ENCODE results near the gene TSSC4.
"Not testable (repeated sequence)": the region's sequence is repeated elsewhere in the genome, so short reads cannot be mapped to it uniquely, and the experiment has no call there.

The TSSC4 gene

DNA sequence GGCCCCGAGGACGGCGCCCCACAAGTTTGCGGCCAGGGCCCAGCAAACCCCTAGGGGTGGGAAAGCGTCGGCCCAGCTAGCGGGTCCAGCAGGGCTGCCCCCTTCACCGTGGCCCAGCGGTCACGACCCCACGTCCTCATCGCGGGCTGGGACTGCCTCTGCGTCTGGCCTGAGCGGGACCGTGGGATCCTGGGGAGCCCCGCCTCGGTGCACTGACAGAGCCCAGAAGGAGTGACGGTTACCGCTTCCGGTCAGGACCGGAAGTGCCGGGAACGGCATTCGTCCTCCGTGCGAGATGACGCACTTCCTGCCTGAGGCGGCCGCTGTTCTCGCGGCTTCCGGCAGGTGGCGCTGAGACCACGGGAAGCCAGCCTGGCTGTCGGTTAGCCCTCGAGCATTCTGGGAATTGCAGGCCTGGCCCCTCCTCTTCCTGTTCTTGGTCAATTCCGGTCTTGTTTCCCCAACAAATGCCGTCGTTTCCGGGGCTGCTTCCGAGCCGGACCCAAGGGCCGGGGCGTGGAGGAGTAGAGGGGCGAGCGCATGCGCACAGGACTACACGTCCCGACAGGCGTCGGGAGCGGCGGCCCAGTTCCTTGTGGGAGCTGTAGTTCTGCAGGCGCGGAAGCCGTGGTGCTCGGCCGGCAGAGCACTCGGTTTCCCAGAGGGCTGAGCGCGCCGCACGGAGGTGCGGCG, at the start of gene TSSC4:
Gene TSSC4 (plus strand): TSS at position 682 of the 693 bp plus-strand sequence. CDS start 1,884 bp downstream, outside the sequence.
- peak; percentile 100 for DNase-seq (ENCODE audit: low spot score)

DNA sequence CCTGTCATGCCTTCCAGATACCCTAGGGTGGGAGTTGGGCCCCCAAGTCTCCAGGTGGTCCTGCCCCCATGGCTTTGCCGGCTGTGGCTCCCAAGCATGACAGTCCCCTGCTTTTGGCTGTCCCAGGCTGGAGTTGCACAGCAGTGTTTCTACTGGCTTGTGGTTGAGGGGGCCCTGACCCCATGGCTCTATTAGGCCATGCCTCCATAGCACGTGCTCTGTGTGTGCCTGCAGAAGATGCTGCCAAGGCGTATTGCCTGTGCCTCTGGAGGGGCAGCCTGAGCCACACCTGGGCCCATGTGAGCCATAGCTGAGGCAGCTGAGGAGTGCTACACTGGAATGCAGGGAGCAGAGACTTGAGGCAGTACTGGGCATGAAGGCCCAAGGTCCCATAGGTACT, 48.8 kb upstream of the TSSC4 start:
- no peak for DNase-seq (ENCODE audit: low spot score)

DNA sequence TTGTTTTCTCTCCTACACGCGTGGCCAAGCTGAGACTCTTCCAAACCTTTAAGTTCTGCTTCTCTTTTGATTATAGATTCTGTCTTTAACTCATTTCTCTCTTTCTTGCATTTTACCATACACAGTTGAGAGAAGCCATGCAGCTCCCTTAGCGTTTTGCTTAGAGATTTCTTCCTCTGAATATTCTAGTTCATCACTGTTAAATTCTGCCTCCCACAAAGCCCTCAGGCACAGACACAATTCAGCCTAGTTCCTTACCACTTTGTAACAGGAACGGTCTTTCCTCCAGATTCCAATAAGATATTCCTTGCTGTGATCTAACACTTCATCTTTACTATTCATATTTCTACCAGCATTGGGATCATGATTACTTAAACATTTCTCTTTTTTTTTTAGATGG, 48.1 kb upstream of the TSSC4 start:
- DNase-seq (ENCODE audit: low spot score) = no peak

DNA sequence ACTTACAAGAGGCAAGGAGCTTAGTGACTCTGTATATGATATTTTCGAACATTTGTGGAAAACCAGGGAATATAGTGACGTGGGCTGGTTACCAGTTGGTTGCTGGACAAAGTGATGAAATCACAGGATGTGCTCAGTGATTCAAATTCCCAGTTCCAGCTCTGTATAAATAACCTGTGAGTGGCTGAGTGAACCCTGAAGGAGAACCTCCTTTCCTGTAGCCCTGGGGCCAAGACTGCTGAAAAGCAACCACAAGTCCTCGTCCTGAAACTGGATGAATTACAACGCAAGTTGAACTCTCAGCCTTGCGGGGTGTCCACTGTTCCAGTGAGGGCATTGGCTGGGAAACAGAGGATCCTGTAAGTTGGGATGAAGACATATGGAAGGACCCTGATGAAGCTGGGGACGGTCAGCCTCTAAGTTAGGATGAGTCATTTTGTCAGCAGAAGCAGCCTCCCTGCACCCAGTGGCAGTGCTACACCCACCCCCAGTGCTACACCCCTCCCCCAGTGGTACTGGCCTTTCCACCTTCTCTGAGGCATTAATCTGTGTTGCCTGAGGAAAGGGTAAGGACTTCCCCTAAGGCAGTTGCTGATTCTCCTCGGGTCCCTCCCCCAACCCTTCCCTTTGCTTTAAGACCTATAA, 45.4 kb upstream of the TSSC4 start:
- no peak for DNase-seq (ENCODE audit: low spot score)

DNA sequence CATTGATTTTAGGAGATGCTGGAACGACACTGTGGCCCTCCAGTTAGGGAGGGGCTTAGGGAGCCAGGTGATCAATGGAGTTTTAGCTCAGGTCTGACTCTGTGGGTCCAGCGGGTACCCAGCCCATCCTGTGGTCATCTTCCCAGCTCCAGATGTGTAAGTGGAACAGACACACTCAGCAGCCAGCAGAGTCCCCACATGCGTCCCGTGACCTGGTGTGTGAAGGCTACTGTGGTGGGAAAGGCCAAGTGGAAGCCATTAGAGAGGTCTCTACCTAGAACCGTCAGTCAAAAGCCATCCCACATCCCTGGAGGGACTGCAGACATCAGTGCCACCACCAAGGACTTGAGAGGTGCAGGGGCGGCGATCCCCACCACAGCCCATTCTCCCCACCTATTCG, 43.3 kb upstream of the TSSC4 start:
- DNase-seq (ENCODE audit: low spot score) = no peak

DNA sequence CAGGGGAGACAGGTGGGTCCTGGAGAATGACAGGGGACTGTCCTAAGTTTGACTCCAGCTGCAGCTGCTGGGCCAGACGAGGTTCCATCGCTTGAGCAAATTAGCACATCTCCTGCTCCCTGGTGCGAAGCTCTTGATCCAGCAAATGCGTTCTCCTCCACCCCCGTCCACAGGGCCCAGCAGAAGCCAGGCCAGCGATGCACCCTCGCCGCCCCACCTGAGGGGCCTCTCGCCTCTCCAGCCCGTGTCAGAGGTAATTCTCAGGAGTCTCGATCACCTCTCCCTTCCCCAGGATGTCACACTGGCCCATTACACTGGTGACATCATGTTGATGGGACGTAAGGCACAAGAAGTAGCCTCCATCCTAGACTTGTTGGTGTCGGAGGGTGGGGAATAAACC, 42.9 kb upstream of the TSSC4 start:
- not testable (repeated sequence) for DNase-seq (ENCODE audit: low spot score)

DNA sequence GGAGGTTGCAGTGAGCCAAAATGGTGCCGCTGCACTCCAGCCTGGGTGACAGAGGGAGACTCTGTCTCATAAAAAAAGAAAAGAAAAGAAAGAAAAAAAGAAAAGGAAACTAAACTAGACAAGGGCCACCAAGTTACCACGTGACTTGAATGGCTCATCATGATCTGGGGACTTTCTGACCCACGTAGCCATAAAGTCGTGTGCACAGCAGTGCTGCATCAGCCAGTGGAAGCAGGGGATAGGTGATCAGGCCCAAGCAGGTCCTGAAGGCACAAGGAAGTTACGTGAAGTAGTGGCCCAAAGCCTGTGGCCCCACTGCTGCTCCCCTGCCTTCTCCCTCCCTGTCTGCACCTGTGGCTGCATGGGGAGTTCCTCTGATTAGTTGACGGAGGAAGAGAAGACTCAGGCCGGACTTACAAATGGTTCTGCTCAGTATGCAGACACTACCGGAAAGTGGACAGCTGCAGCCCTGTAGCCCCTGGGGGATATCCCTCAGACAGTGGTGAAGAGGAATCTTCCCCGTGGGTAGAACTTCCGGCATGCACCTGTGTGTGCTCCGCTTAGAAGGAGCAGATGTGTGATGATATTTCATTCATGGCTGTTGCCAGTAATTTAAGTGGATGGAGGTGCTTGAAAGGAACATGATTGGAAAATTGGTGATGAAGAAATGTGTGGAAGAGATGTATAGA, 41.7 kb upstream of the TSSC4 start:
- no peak for DNase-seq (ENCODE audit: low spot score)

DNA sequence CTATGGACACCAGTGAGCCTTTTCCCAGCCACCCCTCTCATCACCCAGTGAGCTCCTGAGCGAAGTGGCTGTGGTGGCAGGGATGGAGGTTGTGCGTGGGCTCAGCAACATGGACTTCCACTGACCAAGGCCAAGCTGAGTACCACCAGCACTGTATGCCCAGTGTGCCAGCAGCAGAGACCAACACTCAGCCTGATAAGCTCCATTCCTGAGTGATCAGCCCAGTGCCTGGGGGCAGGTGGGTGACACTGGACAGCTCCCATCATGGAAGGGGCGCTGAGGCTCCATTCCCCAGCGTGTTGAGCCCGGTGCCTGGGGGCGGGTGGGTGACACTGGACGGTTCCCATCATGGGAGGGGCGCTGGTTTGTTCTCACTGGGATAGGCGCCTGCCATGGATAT, 41.0 kb upstream of the TSSC4 start:
- DNase-seq (ENCODE audit: low spot score) = no peak

DNA sequence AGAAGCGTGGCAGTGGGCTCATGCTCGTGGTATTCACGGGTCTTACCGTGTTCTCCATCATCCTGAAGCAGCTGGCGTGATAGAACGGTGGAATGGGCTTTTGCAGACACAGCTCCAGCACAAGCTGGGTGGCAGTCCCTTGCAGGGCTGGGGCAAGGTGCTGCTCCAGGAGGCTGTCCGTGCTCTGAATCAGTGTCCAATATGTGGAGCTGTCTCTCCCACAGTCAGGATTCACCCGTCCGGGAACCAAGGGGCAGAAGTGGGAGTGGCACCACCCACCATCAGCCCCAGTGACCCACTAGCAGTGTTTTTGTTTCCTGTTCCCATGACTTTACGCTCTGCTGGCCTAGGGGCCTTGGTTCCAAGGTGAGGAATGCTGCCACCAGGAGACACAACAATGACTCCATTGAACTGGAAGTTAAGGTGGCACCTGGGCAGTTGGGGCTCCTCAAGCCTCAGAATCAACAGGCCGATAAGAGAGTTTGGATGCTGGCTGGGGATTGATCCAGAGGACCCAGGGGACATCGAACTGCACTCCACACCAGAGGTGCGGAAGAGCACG, 40.4 kb upstream of the TSSC4 start:
- no peak for DNase-seq (ENCODE audit: low spot score)

DNA sequence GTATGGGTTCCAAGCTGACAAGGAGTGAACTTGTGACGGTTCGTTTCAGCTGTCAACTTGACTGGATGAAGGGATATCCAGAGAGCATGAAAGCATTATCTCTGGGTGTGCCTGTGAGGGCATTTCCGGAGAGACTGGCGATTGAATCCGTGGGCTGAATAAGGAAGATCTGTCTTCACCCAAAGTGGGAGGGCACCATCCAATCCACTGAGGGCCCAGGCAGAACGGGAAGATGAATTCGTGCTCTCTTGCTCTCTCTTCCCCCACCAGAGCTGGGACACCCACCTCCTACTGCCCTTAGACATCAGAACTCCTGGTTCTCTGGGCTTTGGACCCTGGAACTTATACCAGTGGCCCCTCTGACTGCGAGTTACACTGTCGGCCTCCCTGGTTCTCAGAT, 39.0 kb upstream of the TSSC4 start:
- DNase-seq (ENCODE audit: low spot score) = no peak

DNA sequence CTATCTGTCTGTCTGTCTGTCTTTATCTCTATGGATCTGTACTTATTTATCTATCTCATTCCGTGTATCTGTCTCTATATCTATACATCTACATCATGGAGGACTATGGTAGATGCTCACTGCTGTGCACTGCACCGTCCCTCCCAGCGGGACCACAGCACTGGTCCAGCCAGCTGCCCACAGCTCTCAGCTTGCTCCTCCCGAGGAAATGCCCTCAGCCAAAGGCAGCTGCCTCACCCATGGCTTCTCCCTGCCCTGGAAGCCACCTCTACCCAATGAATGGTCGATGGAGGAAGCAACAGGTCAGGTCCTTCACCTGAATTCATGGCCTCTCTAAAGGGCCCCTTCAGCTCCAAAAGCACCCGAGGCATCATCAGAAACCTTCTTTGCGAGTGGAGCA, 38.1 kb upstream of the TSSC4 start:
- DNase-seq (ENCODE audit: low spot score) = no peak

DNA sequence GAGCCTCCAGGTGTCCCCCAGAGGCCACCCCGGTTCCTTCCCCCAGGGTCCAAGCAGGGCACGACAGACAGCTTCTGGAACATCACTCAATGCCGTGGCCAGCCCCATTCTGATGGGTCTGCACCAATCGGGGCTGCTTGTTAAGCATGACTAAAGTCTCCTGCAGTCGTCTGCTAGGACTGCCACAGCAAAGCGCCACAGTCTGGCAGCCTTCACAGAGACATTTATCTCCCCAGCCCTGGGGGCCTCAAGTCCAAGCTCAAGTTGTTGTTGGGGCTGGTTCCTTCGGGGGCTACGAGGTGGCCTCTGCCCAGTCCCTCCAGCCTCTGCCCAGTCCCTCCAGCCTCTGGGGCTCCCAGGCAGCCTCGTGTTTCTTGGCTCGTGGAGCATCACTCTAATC, 37.4 kb upstream of the TSSC4 start:
- DNase-seq (ENCODE audit: low spot score) = no peak

DNA sequence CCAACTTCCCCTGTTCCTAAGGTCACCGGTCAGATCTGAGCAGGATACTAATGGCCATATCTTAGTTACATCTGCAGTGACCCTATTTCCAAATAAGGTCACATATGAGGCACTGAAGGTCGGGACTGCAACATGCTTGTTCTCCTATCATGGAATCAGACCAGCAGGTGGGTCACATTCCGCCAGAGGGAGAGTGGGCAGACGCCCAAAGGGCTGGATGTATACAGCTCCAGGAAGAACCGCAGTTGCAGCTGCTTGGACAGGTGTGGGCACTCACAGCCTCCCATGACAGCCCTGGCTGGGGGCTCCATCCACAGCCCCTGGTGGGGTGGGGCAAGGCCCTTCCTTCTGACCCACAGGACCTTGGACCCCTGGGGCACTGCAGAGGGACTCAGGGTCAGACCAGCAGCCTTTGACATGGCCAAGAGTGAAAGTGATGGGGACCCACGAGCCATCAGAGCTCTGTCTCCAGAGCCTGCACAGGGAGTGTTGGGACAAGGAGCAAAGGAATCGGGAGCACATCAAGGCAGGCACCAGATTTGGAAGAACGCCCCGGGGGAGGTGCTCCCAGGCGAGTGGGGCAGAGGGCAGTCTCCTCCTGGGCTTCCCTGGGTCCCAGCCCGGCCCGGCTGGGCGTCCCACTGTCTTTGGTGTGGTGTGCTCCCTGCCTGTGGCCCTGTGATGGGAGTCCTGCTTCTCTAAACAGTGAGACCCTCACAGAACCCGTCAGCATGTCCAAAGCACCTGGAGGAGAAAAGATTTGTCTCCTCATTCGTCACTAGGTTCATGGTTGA, 36.8 kb upstream of the TSSC4 start:
- no peak for DNase-seq (ENCODE audit: low spot score)

DNA sequence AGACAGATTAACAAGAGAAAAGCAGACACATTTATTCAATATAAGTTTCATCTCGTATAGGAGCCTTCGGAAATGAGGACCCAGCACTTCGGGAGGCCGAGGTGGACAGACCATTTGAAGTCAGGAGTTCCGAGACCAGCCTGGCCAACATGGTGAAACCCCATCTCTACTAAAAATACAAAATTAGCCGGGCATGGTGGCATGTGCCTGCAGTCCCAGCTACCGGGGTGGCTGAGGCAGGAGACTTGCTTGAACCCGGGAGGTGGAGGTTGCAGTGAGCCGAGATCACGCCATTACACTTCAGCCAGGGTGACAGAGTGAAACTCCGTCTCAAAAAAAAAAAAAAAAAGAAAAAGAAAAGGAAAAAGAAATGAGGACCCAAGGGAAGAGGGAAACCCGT, 36.2 kb upstream of the TSSC4 start:
- not testable (repeated sequence) for DNase-seq (ENCODE audit: low spot score)

DNA sequence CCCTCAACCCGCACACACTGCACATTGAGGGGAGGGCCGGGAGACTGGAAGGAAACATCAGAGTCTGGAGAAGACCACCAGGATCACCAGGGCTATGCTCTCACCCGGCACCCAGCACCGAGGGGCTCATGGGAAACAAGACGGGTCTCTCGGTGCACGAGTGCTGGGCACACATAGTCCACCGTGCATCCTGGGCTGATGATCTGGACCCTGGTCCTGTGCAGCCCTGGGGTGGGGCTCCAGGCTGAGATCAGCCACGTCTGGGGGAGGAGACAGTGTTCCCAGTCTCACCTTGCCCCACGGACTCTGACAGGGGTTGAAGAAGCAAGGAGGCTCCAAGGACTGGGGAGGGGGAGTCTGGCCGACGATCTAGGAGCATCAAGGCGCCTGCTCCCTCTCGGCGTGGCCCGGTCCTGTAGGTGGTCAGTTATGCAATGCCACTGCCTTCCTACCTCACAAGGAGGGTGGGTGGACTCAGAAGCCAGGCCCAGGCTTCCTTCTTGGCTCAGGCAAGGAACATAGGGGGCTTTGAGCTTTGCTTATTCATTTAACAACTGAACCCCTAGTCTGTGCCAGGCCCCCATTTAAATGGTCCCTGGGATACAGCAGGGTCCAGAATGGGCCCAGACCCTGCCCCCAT, 34.9 kb upstream of the TSSC4 start:
- DNase-seq (ENCODE audit: low spot score) = no peak

DNA sequence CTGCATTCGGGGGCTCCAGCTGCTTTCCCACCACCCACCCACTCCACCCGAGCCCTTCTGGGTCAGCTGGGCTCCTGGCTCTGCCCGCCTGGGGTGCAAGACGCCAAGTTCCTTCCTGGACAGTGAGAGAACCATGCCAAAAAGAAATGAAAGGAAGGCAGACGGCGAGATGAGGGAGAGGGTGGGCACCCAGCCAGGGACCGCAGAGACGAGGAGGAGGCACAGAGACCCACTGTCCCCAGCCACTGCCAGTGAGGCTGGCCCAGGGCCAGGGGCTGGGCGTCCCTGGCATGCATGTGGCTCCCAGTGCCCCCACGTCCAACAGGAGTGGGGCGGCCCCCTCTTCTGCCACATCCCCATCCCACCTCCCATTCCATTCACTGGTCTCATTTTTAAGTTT, 34.3 kb upstream of the TSSC4 start:
- no peak for DNase-seq (ENCODE audit: low spot score)

DNA sequence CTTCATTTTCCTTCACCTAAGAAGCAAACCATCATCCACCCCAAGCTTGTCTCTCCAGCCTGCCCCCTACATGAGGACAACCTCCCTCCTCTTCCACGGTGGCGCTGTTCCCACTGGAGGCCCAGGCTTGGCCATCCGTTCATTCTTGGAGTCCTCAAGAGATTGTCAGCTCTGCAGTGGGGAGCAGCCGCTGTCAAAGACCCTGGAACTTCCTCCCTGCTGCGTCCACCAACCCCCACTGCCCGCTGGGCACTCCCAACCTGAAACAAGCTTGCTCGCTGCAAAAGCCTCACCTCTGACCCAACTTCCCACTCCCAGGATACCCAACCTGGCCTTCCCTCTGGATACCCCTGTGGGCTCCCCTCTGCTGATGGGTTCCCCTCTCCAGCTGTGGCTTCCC, 33.8 kb upstream of the TSSC4 start:
- DNase-seq (ENCODE audit: low spot score) = no peak

DNA sequence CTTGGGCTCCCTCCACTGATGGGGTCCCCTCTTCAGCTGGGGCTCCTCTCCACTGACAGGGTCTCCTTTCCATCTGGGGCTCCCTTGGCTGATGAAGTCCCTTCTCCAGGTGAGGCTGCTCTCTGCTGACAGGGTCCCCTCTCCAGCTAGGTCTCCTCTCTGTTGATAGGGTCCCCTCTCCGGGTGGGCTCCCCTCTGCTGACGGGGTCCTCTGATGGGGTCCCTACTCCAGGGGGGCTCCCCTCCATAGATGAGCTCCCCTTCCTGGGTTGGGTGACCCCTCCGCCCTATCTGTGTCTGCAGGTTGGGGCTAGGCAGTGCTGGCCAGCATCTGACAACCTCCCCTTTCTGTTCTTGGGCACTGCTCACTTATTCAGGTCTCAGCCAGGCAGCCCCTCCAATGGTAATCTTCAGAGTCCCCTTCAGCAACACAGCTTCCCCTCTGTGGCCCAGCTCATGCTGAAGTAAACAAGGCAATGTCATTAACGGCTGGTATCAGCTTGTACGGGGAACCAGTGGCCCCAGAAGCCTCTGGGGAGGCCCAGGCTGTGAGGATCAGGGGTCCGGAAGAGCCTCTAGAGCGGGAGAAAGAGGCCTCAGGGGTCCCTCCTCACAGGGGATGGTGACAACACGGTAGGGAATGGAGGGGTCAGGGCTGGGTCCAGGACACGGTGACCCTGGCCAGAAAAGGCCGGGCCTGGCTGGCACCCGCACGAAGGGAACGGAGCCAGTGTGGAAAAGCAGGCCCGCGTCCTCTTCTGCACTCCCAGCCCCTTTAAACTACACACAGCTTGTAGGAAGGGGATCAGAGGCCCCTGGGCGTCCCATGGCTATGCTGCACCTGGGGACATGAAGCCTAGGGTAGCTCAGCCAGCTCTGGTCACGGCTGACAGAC, 33.0 kb upstream of the TSSC4 start:
- DNase-seq (ENCODE audit: low spot score) = no peak

DNA sequence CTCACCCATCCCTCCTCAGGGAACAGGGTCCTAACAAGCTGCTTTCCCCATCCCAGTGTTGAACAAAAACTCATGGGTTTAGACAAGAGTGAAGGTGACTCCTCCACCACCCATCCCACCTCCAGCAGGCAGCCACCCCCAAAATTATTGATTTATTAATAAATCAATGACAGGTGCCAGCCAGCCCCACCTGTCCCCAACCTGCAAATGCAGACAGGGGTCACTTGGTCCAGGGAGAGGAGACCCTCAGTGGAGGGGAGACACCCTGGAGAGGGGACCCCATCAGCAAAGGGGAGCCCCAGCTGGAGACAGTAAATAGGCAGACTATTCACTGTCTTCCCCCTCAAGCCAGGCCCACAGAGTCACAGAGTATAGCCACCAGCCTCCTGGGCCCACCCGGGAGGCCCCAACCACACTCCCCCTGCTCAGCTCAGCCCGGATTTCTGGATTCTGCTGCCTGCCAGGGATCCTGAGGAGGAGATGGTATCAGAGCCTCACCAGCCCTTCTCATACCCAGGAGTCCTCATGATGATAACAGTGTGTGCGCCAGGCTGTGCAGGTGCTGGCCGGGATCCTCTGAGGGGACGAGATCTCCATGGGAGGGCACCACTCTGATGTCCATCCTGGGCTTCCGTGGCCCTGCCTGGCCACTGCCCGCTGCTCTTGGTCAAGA, 32.2 kb upstream of the TSSC4 start:
- no peak for DNase-seq (ENCODE audit: low spot score)

DNA sequence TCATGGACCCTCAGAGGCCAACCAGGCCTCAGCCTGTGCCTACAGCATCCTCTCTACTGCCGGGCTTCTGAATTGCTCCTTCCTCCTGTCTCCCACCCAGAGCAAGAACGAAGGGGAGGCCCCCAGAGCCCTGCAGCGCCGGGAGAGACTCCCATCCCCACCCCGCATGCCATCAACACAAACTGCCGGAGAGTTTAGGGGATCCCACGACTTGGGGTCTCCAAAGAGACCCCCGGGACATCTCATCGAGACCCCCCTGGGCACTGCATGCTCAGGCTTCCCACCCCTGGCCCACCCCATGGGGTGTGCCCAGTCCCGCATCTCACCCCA, 31.7 kb upstream of the TSSC4 start:
- no peak for DNase-seq (ENCODE audit: low spot score)
